ENCODE measurements around the gene USF2.
A peak's percentile ranks its signal among the peaks of the same experiment; 100 is the strongest.
"Not testable (repeated sequence)": the region's sequence is repeated elsewhere in the genome, so short reads cannot be mapped to it uniquely, and the experiment has no call there.

The USF2 gene

GRCh38 chr19:35268536-35269437 is at the start of gene USF2:
Gene USF2, plus strand, starts transcription at chr19:35268962. Its CDS starts 140 bp downstream, at chr19:35269102.
- DNase-seq (ENCODE audit: low read depth): peak; percentile 79

- DNase-seq (ENCODE audit: low read depth): no peak
Observed at GRCh38 chr19:35219008-35219407, 49.8 kb upstream of the USF2 start.

- no peak for DNase-seq (ENCODE audit: low read depth)
Observed at GRCh38 chr19:35220315-35220921, 48.3 kb upstream of the USF2 start.

- DNase-seq (ENCODE audit: low read depth): not testable (repeated sequence)
Observed at GRCh38 chr19:35220973-35221590, 47.7 kb upstream of the USF2 start.

GRCh38 chr19:35222373-35223015 is 46.3 kb upstream of the USF2 start:
- no peak for DNase-seq (ENCODE audit: low read depth)

- DNase-seq (ENCODE audit: low read depth): no peak
Observed at GRCh38 chr19:35223084-35223790, 45.5 kb upstream of the USF2 start.

GRCh38 chr19:35223862-35224505 is 44.8 kb upstream of the USF2 start:
- DNase-seq (ENCODE audit: low read depth): peak; percentile 48

- DNase-seq (ENCODE audit: low read depth): no peak
Observed at GRCh38 chr19:35224681-35225571, 43.8 kb upstream of the USF2 start.

- no peak for DNase-seq (ENCODE audit: low read depth)
Observed at GRCh38 chr19:35225951-35226350, 42.8 kb upstream of the USF2 start.

GRCh38 chr19:35226748-35227147 is 42.0 kb upstream of the USF2 start:
- DNase-seq (ENCODE audit: low read depth): no peak

- DNase-seq (ENCODE audit: low read depth): no peak
Observed at GRCh38 chr19:35228177-35228930, 40.4 kb upstream of the USF2 start, which contains the start of gene FAM187B. Gene FAM187B, minus strand, starts transcription at chr19:35228739. Its CDS starts 59 bp downstream, at chr19:35228680.

GRCh38 chr19:35229601-35230000 is 39.2 kb upstream of the USF2 start:
- no peak for DNase-seq (ENCODE audit: low read depth)

GRCh38 chr19:35231956-35232645 is 36.7 kb upstream of the USF2 start:
- DNase-seq (ENCODE audit: low read depth): no peak

- DNase-seq (ENCODE audit: low read depth): no peak
Observed at GRCh38 chr19:35232912-35233311, 35.9 kb upstream of the USF2 start.

GRCh38 chr19:35236638-35237400 is 31.9 kb upstream of the USF2 start:
- no peak for DNase-seq (ENCODE audit: low read depth)

GRCh38 chr19:35239597-35239996 is 29.2 kb upstream of the USF2 start:
- DNase-seq (ENCODE audit: low read depth): not testable (repeated sequence)

- no peak for DNase-seq (ENCODE audit: low read depth)
Observed at GRCh38 chr19:35240327-35240726, 28.4 kb upstream of the USF2 start.

GRCh38 chr19:35241417-35241816 is 27.3 kb upstream of the USF2 start:
- DNase-seq (ENCODE audit: low read depth): no peak

Measured in EH (cell line).